Trophoblast cell (in vitro differentiated cells and primary cell): ENCODE data around the gene LPP.

Experiments
- DNase-seq, 2 donors: peaks; one replicate each; pipeline ENCODE4 v3.0.0-alpha.2; 2016
- H2AFZ ChIP-seq: 2 replicates; pipeline ENCODE4 v1.6.1; 2013; ENCODE audit warnings: low read length, moderate library complexity, mild to moderate bottlenecking; ENCODE audit not compliant: insufficient read depth, poor library complexity
- H2AK5ac ChIP-seq: 2 replicates; pipeline ENCODE4 v1.6.1; 2013; ENCODE audit warnings: mild to moderate bottlenecking, low read length
- H2BK120ac ChIP-seq: 2 replicates; pipeline ENCODE4 v1.6.1; 2013; ENCODE audit warnings: low read length, mild to moderate bottlenecking, moderate library complexity; ENCODE audit not compliant: insufficient read depth, poor library complexity
- H2BK12ac ChIP-seq: 2 replicates; pipeline ENCODE4 v1.6.1; 2013; ENCODE audit warnings: mild to moderate bottlenecking, low read length, moderate library complexity
- H2BK5ac ChIP-seq: 2 replicates; pipeline ENCODE4 v1.6.1; 2013; ENCODE audit warnings: low read length, low read depth, moderate library complexity, mild to moderate bottlenecking; ENCODE audit not compliant: poor library complexity
- H3K14ac ChIP-seq: 2 replicates; pipeline ENCODE4 v1.6.1; 2013; ENCODE audit warnings: mild to moderate bottlenecking, low read length
- H3K18ac ChIP-seq: 2 replicates; pipeline ENCODE4 v1.6.1; 2013; ENCODE audit warnings: mild to moderate bottlenecking, low read length
- H3K23ac ChIP-seq: 2 replicates; pipeline ENCODE4 v1.6.1; 2013; ENCODE audit warnings: low read length
- H3K27ac ChIP-seq: 2 replicates; pipeline ENCODE4 v1.5.1; 2013; ENCODE audit warnings: low read depth, mild to moderate bottlenecking, inconsistent platforms, low read length, moderate library complexity
- H3K27me3 ChIP-seq: 2 replicates; pipeline ENCODE4 v1.6.1; 2013; ENCODE audit warnings: inconsistent platforms, mild to moderate bottlenecking, low read length, moderate library complexity; ENCODE audit not compliant: insufficient read depth
- H3K36me3 ChIP-seq, 2 experiments: 1 replicate in 1 of 2; 2 replicates in 1 of 2; pipeline ENCODE4 v1.6.1; 2013; ENCODE audit warnings: low read length in 2 of 2, mild to moderate bottlenecking in 2 of 2, moderate library complexity in 1 of 2; ENCODE audit not compliant: insufficient read depth in 2 of 2, control insufficient read depth in 1 of 2
- H3K4ac ChIP-seq: 2 replicates; pipeline ENCODE4 v1.6.1; 2013; ENCODE audit warnings: low read depth, mild to moderate bottlenecking, low read length, moderate library complexity
- H3K4me1 ChIP-seq, 2 experiments: 1 replicate in 1 of 2; 2 replicates in 1 of 2; pipeline ENCODE4 v1.6.1; 2013; ENCODE audit warnings: low read length in 2 of 2, mild to moderate bottlenecking in 2 of 2, moderate library complexity in 1 of 2; ENCODE audit not compliant: insufficient read depth in 2 of 2, control insufficient read depth in 1 of 2
- H3K4me2 ChIP-seq: 2 replicates; pipeline ENCODE4 v1.6.1; 2013; ENCODE audit warnings: inconsistent platforms, mild to moderate bottlenecking, low read length, moderate library complexity
- H3K4me3 ChIP-seq: 2 replicates; pipeline ENCODE4 v1.5.1; 2013; ENCODE audit warnings: mild to moderate bottlenecking, low read depth, low read length, inconsistent platforms
- H3K79me1 ChIP-seq: one replicate; pipeline ENCODE4 v1.6.1; 2013; ENCODE audit warnings: low read length
- H3K79me2 ChIP-seq: 2 replicates; pipeline ENCODE4 v1.6.1; 2013; ENCODE audit warnings: low read length, mild to moderate bottlenecking; ENCODE audit not compliant: control insufficient read depth, insufficient read depth, poor library complexity
- H3K9ac ChIP-seq: 2 replicates; pipeline ENCODE4 v1.6.1; 2013; ENCODE audit warnings: mild to moderate bottlenecking, low read length
- H3K9me3 ChIP-seq: 2 replicates; pipeline ENCODE4 v1.6.1; 2013; ENCODE audit warnings: low read depth, mild to moderate bottlenecking, control low read depth, inconsistent platforms, low read length; ENCODE audit not compliant: insufficient read depth
- H4K12ac ChIP-seq: 2 replicates; pipeline ENCODE4 v1.6.1; 2013; ENCODE audit warnings: low read depth, mild to moderate bottlenecking, low read length, moderate library complexity
- H4K8ac ChIP-seq: 2 replicates; pipeline ENCODE4 v1.6.1; 2013; ENCODE audit warnings: low read depth, mild to moderate bottlenecking, low read length, moderate library complexity
- H4K91ac ChIP-seq: one replicate; pipeline ENCODE4 v1.6.1; 2013; ENCODE audit warnings: low read depth, mild to moderate bottlenecking, low read length, moderate library complexity
- WGBS: extraction: QIAGEN DNeasy Blood & Tissue Kit; methylation state at CpG from one replicate; pipeline ENCODE4 v1.1.7; 2013; ENCODE audit warnings: missing lambda C conversion rate; ENCODE audit not compliant: insufficient read length, insufficient coverage; ENCODE audit errors: extremely low coverage; 5-methylcytosine and 5-hydroxymethylcytosine counted together

The LPP gene

GRCh38 chr3:188365988-188366698, 212.2 kb downstream of the LPP start:
- no CpG with 5 or more reads among the region's 12 CpGs for WGBS
- Histone ChIP-seq H3K79me1 (no peaks in the 10 kb centered on the region), H3K79me2 (no peaks in the 10 kb centered on the region)

GRCh38 chr3:188367678-188368077, 213.7 kb downstream of the LPP start:
- H2AK5ac ChIP-seq = no peak overlapping the region
- H3K27me3 ChIP-seq = no peaks in the 10 kb centered on the region
- no peak overlapping the region for H2BK12ac ChIP-seq
- no peak overlapping the region for H2AFZ ChIP-seq
- no peak overlapping the region for H4K12ac ChIP-seq
- no CpG with 5 or more reads among the region's 1 CpG for whole genome bisulfite sequencing
- no peak overlapping the region for H4K8ac ChIP-seq
- H3K79me2 ChIP-seq = no peaks in the 10 kb centered on the region
- H3K4me3 ChIP-seq = no peak overlapping the region
- no peak overlapping the region for H3K23ac ChIP-seq
- no peak overlapping the region for H3K14ac ChIP-seq
- no peak overlapping the region for H3K4me2 ChIP-seq
- no peaks in the 10 kb centered on the region for H3K36me3 ChIP-seq
- H3K9me3 ChIP-seq = no peaks in the 10 kb centered on the region
- no peak overlapping the region for H2BK120ac ChIP-seq
- H3K4me1 ChIP-seq = peaks cover 0 to 3% of the 10 kb centered on the region in 2 experiments
- DNase-seq = no peak
- H3K18ac ChIP-seq = no peak overlapping the region
- H2BK5ac ChIP-seq = no peak overlapping the region
- no peaks in the 10 kb centered on the region for H3K79me1 ChIP-seq
- no peak overlapping the region for H3K9ac ChIP-seq
- H4K91ac ChIP-seq = no peak overlapping the region
- no peak overlapping the region for H3K4ac ChIP-seq
- no peak overlapping the region for H3K27ac ChIP-seq

More at GRCh38 chr3:188365988-188366698, 212.2 kb downstream of the LPP start:
- no peak overlapping the region for H2BK12ac ChIP-seq
- H3K14ac ChIP-seq = no peak overlapping the region
- no peak overlapping the region for H3K27ac ChIP-seq
- no peak overlapping the region for H2BK5ac ChIP-seq
- no peak overlapping the region for H3K4me3 ChIP-seq
- no peak overlapping the region for H3K9ac ChIP-seq
- no peaks in the 10 kb centered on the region for H3K9me3 ChIP-seq
- no peak overlapping the region for H4K91ac ChIP-seq
- peak overlapping the region; percentile 7 for H3K4ac ChIP-seq
- no peaks in the 10 kb centered on the region for H3K36me3 ChIP-seq
- peaks cover 0 to 3% of the 10 kb centered on the region in 2 experiments for H3K4me1 ChIP-seq
- H2AK5ac ChIP-seq = no peak overlapping the region
- H3K18ac ChIP-seq = no peak overlapping the region
- no peak overlapping the region for H4K8ac ChIP-seq
- no peak overlapping the region for H2BK120ac ChIP-seq
- H2AFZ ChIP-seq = peak overlapping the region; percentile 33
- peak; percentile 64 to 70 for DNase-seq
- no peak overlapping the region for H3K4me2 ChIP-seq
- H3K23ac ChIP-seq = no peak overlapping the region
- H3K27me3 ChIP-seq = no peaks in the 10 kb centered on the region
- H4K12ac ChIP-seq = no peak overlapping the region

- Histone ChIP-seq H3K4ac (peak overlapping the region; percentile 42), H3K4me2 (no peak overlapping the region), H3K4me3 (no peak overlapping the region), H2BK5ac (no peak overlapping the region), H3K27ac (no peak overlapping the region), H2BK120ac (no peak overlapping the region), H3K14ac (no peak overlapping the region), H3K9ac (no peak overlapping the region), H3K4me1 (peaks cover 0 to 3% of the 10 kb centered on the region in 2 experiments), H3K18ac (no peak overlapping the region), H3K9me3 (no peaks in the 10 kb centered on the region), H3K36me3 (no peaks in the 10 kb centered on the region), H3K23ac (no peak overlapping the region), H2AK5ac (no peak overlapping the region), H3K79me1 (no peaks in the 10 kb centered on the region), H2AFZ (no peak overlapping the region), H4K8ac (no peak overlapping the region), H4K12ac (no peak overlapping the region), H2BK12ac (no peak overlapping the region), H4K91ac (no peak overlapping the region), H3K79me2 (no peaks in the 10 kb centered on the region), H3K27me3 (no peaks in the 10 kb centered on the region)
- DNase-seq = no peak
- no CpG with 5 or more reads among the region's 3 CpGs for WGBS
These were observed 215.6 kb downstream of the LPP start for GRCh38 chr3:188369526-188369925.

- no peak overlapping the region for H3K4me2 ChIP-seq
- peak; percentile 91 for DNase-seq
- H3K4ac ChIP-seq = no peak overlapping the region
- H3K9me3 ChIP-seq = no peaks in the 10 kb centered on the region
- H2BK5ac ChIP-seq = no peak overlapping the region
- H4K12ac ChIP-seq = no peak overlapping the region
- WGBS = no CpG with 5 or more reads among the region's 15 CpGs
- no peaks in the 10 kb centered on the region for H3K27me3 ChIP-seq
- H2AK5ac ChIP-seq = no peak overlapping the region
- H3K79me1 ChIP-seq = no peaks in the 10 kb centered on the region
- H2BK120ac ChIP-seq = no peak overlapping the region
- H4K8ac ChIP-seq = no peak overlapping the region
- H3K9ac ChIP-seq = no peak overlapping the region
- no peak overlapping the region for H3K18ac ChIP-seq
- no peak overlapping the region for H3K23ac ChIP-seq
- no peak overlapping the region for H3K27ac ChIP-seq
- H3K36me3 ChIP-seq = no peaks in the 10 kb centered on the region
- H2AFZ ChIP-seq = no peak overlapping the region
- H3K4me1 ChIP-seq = peaks cover 0 to 3% of the 10 kb centered on the region in 2 experiments
- no peak overlapping the region for H4K91ac ChIP-seq
- H3K4me3 ChIP-seq = no peak overlapping the region
- no peak overlapping the region for H3K14ac ChIP-seq
- no peaks in the 10 kb centered on the region for H3K79me2 ChIP-seq
- H2BK12ac ChIP-seq = no peak overlapping the region
These were observed 216.3 kb downstream of the LPP start for GRCh38 chr3:188370081-188370830.
